Nephron (organoid): ENCODE measurements around the gene CLIC5.
A peak's percentile ranks its signal among the peaks of the same experiment; 100 is the strongest.

Experiments
- H3K27ac Mint-ChIP-seq, 3 experiments: 2 replicates each; pipeline ENCODE4 v1.8.0; 2020; ENCODE audit warnings: mixed read lengths in 3 of 3, mild to moderate bottlenecking in 2 of 3, moderate library complexity in 1 of 3
- H3K27me3 Mint-ChIP-seq: 2 replicates; pipeline ENCODE4 v1.8.0; 2021; ENCODE audit warnings: low read depth, mild to moderate bottlenecking, moderate library complexity, mixed read lengths
- H3K36me3 Mint-ChIP-seq: 2 replicates; pipeline ENCODE4 v1.8.0; 2020; ENCODE audit warnings: low read depth, mixed read lengths
- H3K4me1 Mint-ChIP-seq: 2 replicates; pipeline ENCODE4 v1.8.0; 2020; ENCODE audit warnings: mixed read lengths
- H3K4me3 Mint-ChIP-seq, 3 experiments: 2 replicates each; pipeline ENCODE4 v1.8.0; 2020; ENCODE audit warnings: mild to moderate bottlenecking in 3 of 3, mixed read lengths in 3 of 3, moderate library complexity in 2 of 3
- H3K9me3 Mint-ChIP-seq: 2 replicates; pipeline ENCODE4 v1.8.0; 2020; ENCODE audit warnings: mixed read lengths
- CTCF ChIP-seq, 3 experiments: fragments of 200-600 bp; sonication (generic); IDR thresholded peaks; one replicate each; pipeline ENCODE4 v1.5.0; 2021; ENCODE audit warnings: antibody characterized with exemption in 3 of 3; ENCODE audit not compliant: unreplicated experiment in 3 of 3

The CLIC5 gene

DNA sequence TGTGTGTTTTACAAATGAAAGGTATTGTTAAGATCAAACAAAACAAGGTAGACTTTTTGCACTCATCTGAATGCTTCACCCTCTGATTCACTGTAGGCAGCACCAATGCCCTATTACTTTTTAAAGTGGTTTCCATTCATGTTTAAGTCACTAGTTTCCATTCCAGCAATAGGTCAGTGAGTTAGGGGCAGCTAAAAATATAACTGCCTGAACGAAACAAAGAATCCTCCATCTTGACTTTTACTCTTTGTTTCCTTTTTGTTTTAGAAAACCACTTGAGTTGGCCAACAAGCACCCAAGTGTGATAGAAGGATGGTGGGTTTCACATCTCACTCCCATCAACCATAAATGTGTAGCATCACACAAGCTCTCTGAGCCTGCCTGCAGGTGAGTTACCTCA, 25.5 kb downstream of the CLIC5 start:
- peak overlapping the region in 1 of 3 experiments; percentile 90 for H3K27ac Mint-ChIP-seq
- H3K9me3 Mint-ChIP-seq = no peaks in the 10 kb centered on the region
- TF ChIP-seq CTCF (IDR thresholded peaks at IDR 0.05; ENCODE audit: unreplicated experiment in 3 of 3) = no peak
- H3K4me3 Mint-ChIP-seq = no peak overlapping the region
- no peaks in the 10 kb centered on the region for H3K4me1 Mint-ChIP-seq
- H3K36me3 Mint-ChIP-seq = no peaks in the 10 kb centered on the region
- peaks cover 4% of the 10 kb centered on the region for H3K27me3 Mint-ChIP-seq

- Mint-ChIP-seq H3K27ac (peak overlapping the region in 1 of 3 experiments; percentile 90), H3K36me3 (no peaks in the 10 kb centered on the region), H3K9me3 (no peaks in the 10 kb centered on the region), H3K27me3 (peaks cover 4% of the 10 kb centered on the region), H3K4me3 (no peak overlapping the region), H3K4me1 (no peaks in the 10 kb centered on the region)
- TF ChIP-seq CTCF (IDR thresholded peaks at IDR 0.05; ENCODE audit: unreplicated experiment in 3 of 3) = no peak
Measured at GRCh38 chr6:45988635-45989034, 27.0 kb downstream of the CLIC5 start.

GRCh38 chr6:45987856-45988255, 27.8 kb downstream of the CLIC5 start:
- H3K27me3 Mint-ChIP-seq = peaks cover 4% of the 10 kb centered on the region
- H3K4me1 Mint-ChIP-seq = no peaks in the 10 kb centered on the region
- no peak for TF ChIP-seq CTCF (IDR thresholded peaks at IDR 0.05; ENCODE audit: unreplicated experiment in 3 of 3)
- no peaks in the 10 kb centered on the region for H3K36me3 Mint-ChIP-seq
- H3K27ac Mint-ChIP-seq = peak overlapping the region in 2 of 3 experiments; percentile 30 to 90
- no peaks in the 10 kb centered on the region for H3K9me3 Mint-ChIP-seq
- H3K4me3 Mint-ChIP-seq = no peak overlapping the region

DNA sequence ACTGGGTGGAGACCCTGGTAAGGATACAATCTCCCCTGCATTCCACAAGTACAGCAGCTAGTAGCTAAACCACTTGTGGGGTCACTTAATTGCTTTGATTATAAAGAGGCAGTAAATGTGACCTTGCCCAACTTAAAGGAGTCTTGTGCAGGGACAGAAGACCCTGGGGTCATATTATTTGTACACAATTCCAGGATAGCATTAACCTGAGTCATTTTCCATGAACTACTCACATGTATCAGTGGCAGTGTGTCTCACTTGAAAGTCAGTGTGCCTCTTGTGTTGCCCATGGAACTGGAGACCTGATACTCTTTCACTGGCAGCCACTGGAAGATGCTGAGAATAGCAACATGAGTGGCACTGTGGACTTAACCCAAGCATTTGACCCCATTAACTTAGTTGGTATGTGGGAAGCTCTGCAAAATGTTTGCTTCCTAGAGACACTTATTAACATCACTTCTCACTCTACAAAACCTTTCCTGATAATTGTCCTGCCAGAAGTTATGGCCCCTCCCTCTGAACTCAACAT, 28.9 kb downstream of the CLIC5 start:
- no peaks in the 10 kb centered on the region for H3K4me1 Mint-ChIP-seq
- no peak overlapping the region for H3K4me3 Mint-ChIP-seq
- H3K9me3 Mint-ChIP-seq = no peaks in the 10 kb centered on the region
- TF ChIP-seq CTCF (IDR thresholded peaks at IDR 0.05; ENCODE audit: unreplicated experiment in 3 of 3) = no peak
- H3K27ac Mint-ChIP-seq = peak overlapping the region; percentile 2 to 90 (median 8)
- peaks cover 5% of the 10 kb centered on the region for H3K27me3 Mint-ChIP-seq
- H3K36me3 Mint-ChIP-seq = no peaks in the 10 kb centered on the region

- Mint-ChIP-seq H3K36me3 (no peaks in the 10 kb centered on the region), H3K27me3 (peaks cover 9% of the 10 kb centered on the region), H3K4me1 (no peaks in the 10 kb centered on the region), H3K27ac (peak overlapping the region in 2 of 3 experiments; percentile 42 to 58), H3K9me3 (no peaks in the 10 kb centered on the region), H3K4me3 (no peak overlapping the region)
- TF ChIP-seq CTCF (IDR thresholded peaks at IDR 0.05; ENCODE audit: unreplicated experiment in 3 of 3) = no peak
Measured at GRCh38 chr6:45984788-45985425, 30.8 kb downstream of the CLIC5 start.

DNA sequence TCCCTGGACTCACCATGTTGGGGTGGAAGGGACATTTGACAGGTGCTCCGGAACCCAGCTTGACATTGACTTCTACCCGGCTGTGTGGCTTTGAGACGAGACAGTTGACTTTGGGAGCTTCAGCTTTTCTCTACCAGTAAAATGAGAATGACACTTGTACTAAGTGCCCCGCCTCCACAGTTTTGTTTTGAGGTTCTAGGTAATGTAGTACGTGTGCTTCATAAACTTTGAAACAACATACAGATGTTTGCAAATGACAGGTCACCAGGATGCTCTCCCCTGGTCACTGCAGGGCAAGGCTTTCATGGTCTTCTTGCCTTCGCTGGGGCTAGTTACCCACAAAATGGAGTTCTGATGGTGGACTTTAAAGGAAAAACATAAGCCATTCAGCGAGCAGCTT, 31.3 kb downstream of the CLIC5 start:
- Mint-ChIP-seq H3K36me3 (peaks cover 5% of the 10 kb centered on the region), H3K9me3 (no peaks in the 10 kb centered on the region), H3K27me3 (peaks cover 10% of the 10 kb centered on the region), H3K27ac (peak overlapping the region in 1 of 3 experiments; percentile 64), H3K4me1 (no peaks in the 10 kb centered on the region), H3K4me3 (no peak overlapping the region)
- no peak for TF ChIP-seq CTCF (IDR thresholded peaks at IDR 0.05; ENCODE audit: unreplicated experiment in 3 of 3)
